Upper lobe of left lung (tissue), 4 donors: ENCODE results near the gene NR3C2.
"Not testable (repeated sequence)": the region's sequence is repeated elsewhere in the genome, so short reads cannot be mapped to it uniquely, and the experiment has no call there.

Source experiments
- EP300 ChIP-seq, 4 donors: sonication (generic); formaldehyde crosslinking; IDR thresholded peaks; one replicate each; pipeline ENCODE4 v1.5.1; 2017; ENCODE audit warnings: antibody characterized with exemption in 4 of 4, control low read depth in 2 of 4
- POLR2A ChIP-seq, 4 donors: fragments of 450-650 bp; IDR thresholded peaks; one replicate each; pipeline ENCODE4 v1.5.1; 2016 to 2017; ENCODE audit warnings: antibody characterized with exemption in 4 of 4, mild to moderate bottlenecking in 2 of 4
- POLR2AphosphoS5 ChIP-seq, 2 donors: sonication (generic); formaldehyde crosslinking; IDR thresholded peaks; one replicate each; pipeline ENCODE4 v1.5.1; 2017; ENCODE audit warnings: antibody characterized with exemption in 2 of 2
- TF ChIP-seq, protein P1 (sequence below), 6 experiments: fragments of 450-650 bp in 4 of 6; fragments of 200-600 bp in 2 of 6; sonication (generic) in 2 of 6; IDR thresholded peaks; one replicate each; pipeline ENCODE4 v1.5.1; 2016 to 2019; ENCODE audit warnings: antibody characterized with exemption in 6 of 6

- TF ChIP-seq, protein P1, sequence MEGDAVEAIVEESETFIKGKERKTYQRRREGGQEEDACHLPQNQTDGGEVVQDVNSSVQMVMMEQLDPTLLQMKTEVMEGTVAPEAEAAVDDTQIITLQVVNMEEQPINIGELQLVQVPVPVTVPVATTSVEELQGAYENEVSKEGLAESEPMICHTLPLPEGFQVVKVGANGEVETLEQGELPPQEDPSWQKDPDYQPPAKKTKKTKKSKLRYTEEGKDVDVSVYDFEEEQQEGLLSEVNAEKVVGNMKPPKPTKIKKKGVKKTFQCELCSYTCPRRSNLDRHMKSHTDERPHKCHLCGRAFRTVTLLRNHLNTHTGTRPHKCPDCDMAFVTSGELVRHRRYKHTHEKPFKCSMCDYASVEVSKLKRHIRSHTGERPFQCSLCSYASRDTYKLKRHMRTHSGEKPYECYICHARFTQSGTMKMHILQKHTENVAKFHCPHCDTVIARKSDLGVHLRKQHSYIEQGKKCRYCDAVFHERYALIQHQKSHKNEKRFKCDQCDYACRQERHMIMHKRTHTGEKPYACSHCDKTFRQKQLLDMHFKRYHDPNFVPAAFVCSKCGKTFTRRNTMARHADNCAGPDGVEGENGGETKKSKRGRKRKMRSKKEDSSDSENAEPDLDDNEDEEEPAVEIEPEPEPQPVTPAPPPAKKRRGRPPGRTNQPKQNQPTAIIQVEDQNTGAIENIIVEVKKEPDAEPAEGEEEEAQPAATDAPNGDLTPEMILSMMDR (IDR thresholded peaks at IDR 0.05), result not testable (repeated sequence)
- not testable (repeated sequence) for TF ChIP-seq POLR2A, POLR2AphosphoS5, EP300 (IDR thresholded peaks at IDR 0.05)
These were observed 319.1 kb downstream of the NR3C2 start for GRCh38 chr4:148123161-148123560.
